ENCODE measurements around the gene RASGRP4.
"Not testable (repeated sequence)": the region's sequence is repeated elsewhere in the genome, so short reads cannot be mapped to it uniquely, and the experiment has no call there.

RASGRP4 gene

DNA sequence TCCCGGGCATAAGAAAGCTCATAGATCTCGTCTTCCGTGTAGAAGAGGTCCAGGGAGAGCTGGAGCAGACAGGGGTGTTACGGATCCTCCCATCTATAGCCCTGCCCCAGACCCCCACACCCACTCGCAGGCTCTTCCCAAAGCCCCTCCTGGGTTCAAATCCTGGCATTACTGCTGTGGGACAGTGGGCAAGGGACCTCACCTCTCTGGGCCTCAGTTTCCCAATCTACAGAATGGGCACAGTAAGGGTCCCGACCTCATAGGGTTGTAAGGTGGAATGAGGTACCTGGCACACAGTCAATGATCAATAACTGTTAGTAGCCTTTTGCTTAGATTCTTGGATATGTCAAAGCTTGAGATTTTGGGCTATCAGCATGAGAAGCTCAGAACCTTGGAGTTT, 12.6 kb downstream of the RASGRP4 start:
- H3K27me3 ChIP-seq (ENCODE audit: control insufficient read depth, insufficient read depth, low read length), result no peaks in the 10 kb centered on the region
- H3K9ac ChIP-seq (ENCODE audit: low read depth, low read length), result no peak overlapping the region
- H3K36me3 ChIP-seq (ENCODE audit: control insufficient read depth, insufficient read depth, low read length), result no peaks in the 10 kb centered on the region
- peaks cover 7% of the 10 kb centered on the region; the same call in 1 of the 2 replicates for H3K4me1 ChIP-seq (ENCODE audit: control insufficient read depth, insufficient read depth, low read length)
- H3K9me3 ChIP-seq (ENCODE audit: control insufficient read depth, insufficient read depth, low read length), result no peaks in the 10 kb centered on the region
- H3K27ac ChIP-seq (ENCODE audit: low read depth, low read length), result no peak overlapping the region
- no peak overlapping the region for H3K4me3 ChIP-seq (ENCODE audit: low read depth, low read length)

DNA sequence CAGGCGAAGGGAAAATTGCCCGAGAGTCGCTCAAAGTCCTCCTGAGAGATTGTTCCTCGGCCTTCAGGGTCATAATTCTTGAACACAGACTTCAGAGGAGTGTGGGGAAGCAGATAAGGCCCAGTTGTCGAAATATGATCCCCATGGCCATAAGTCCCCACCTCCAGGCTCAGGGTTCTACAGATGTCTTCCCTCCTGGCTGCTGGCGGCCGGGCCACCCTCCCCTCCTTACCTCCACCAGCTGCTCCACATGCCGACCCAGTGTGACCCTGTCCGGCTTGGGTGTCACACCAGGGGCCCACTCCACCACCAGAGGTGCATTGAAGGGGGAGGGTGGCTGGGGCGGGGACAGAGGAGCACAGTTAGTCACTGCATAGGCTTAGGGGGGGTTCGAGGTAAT, 13.1 kb downstream of the RASGRP4 start:
- Histone ChIP-seq H3K4me1 (ENCODE audit: control insufficient read depth, insufficient read depth, low read length) (peaks cover 7% of the 10 kb centered on the region; the same call in 1 of the 2 replicates), H3K27ac (ENCODE audit: low read depth, low read length) (no peak overlapping the region)

GRCh38 chr19:38412491-38412890, 13.5 kb downstream of the RASGRP4 start:
- Histone ChIP-seq H3K4me1 (ENCODE audit: control insufficient read depth, insufficient read depth, low read length) (peaks cover 5% of the 10 kb centered on the region; the same call in 1 of the 2 replicates), H3K4me3 (ENCODE audit: low read depth, low read length) (no peak overlapping the region), H3K9ac (ENCODE audit: low read depth, low read length) (no peak overlapping the region), H3K9me3 (ENCODE audit: control insufficient read depth, insufficient read depth, low read length) (no peaks in the 10 kb centered on the region), H3K27me3 (ENCODE audit: control insufficient read depth, insufficient read depth, low read length) (no peaks in the 10 kb centered on the region), H3K36me3 (ENCODE audit: control insufficient read depth, insufficient read depth, low read length) (no peaks in the 10 kb centered on the region), H3K27ac (ENCODE audit: low read depth, low read length) (no peak overlapping the region)

More for the DNA sequence above, 13.1 kb downstream of the RASGRP4 start:
- H3K9ac ChIP-seq (ENCODE audit: low read depth, low read length), result no peak overlapping the region
- H3K36me3 ChIP-seq (ENCODE audit: control insufficient read depth, insufficient read depth, low read length), result no peaks in the 10 kb centered on the region
- no peaks in the 10 kb centered on the region for H3K27me3 ChIP-seq (ENCODE audit: control insufficient read depth, insufficient read depth, low read length)
- H3K4me3 ChIP-seq (ENCODE audit: low read depth, low read length), result no peak overlapping the region
- H3K9me3 ChIP-seq (ENCODE audit: control insufficient read depth, insufficient read depth, low read length), result no peaks in the 10 kb centered on the region

DNA sequence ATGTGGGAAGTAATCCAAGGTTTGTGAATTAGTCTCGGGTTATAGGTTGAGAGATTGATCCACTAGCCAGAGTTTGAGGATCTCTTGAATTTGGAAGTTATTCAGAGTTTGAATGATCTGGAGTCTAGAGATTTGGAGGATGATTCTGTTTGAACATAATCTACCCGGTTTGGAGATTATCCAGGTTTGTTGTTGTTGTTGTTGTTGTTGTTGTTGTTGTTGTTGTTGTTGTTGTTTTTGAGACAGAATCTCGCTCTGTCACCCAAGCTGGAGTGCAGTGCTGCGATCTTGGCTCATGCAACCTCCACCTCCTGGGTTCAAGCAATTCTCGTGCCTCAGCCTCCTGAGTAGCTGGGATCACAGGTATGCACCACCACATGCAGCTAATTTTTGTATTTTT, 14.1 kb downstream of the RASGRP4 start:
- not testable (repeated sequence) for H3K27ac ChIP-seq (ENCODE audit: low read depth, low read length); H3K9me3 ChIP-seq (ENCODE audit: control insufficient read depth, insufficient read depth, low read length); H3K4me3 ChIP-seq (ENCODE audit: low read depth, low read length)

GRCh38 chr19:38411041-38411712, 14.8 kb downstream of the RASGRP4 start:
- H3K4me1 ChIP-seq (ENCODE audit: control insufficient read depth, insufficient read depth, low read length), result no peaks in the 10 kb centered on the region
- no peak overlapping the region for H3K27ac ChIP-seq (ENCODE audit: low read depth, low read length)
- H3K9me3 ChIP-seq (ENCODE audit: control insufficient read depth, insufficient read depth, low read length), result no peaks in the 10 kb centered on the region
- H3K36me3 ChIP-seq (ENCODE audit: control insufficient read depth, insufficient read depth, low read length), result 0 out of 2 replicates have a peak, but pooled peaks cover 7% of the 10 kb centered on the region
- H3K4me3 ChIP-seq (ENCODE audit: low read depth, low read length), result no peak overlapping the region
- no peaks in the 10 kb centered on the region for H3K27me3 ChIP-seq (ENCODE audit: control insufficient read depth, insufficient read depth, low read length)
- no peak overlapping the region for H3K9ac ChIP-seq (ENCODE audit: low read depth, low read length)

More for the DNA sequence above, 14.1 kb downstream of the RASGRP4 start:
- not testable (repeated sequence) for H3K9ac ChIP-seq (ENCODE audit: low read depth, low read length); H3K4me1 ChIP-seq (ENCODE audit: control insufficient read depth, insufficient read depth, low read length); H3K36me3 ChIP-seq (ENCODE audit: control insufficient read depth, insufficient read depth, low read length); H3K27me3 ChIP-seq (ENCODE audit: control insufficient read depth, insufficient read depth, low read length)

DNA sequence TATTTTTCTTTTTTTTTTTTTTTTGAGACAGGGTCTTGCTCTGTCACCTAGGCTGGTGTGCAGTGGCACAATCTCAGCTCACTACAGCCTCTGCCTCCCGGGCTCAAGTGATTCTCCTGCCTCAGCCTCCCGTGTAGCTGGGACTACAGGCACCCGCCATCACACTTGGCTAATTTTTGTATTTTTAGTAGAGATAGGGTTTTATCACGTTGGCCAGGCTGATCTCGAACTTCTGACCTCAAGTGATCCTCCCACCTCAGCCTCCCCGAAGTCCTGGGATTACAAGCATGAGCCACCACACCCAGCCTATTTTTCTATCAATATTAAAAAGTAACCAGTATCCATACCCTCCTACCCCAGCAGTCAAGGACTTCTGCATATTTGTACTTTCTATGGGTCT, 15.6 kb downstream of the RASGRP4 start:
- not testable (repeated sequence) for H3K4me1 ChIP-seq (ENCODE audit: control insufficient read depth, insufficient read depth, low read length); H3K36me3 ChIP-seq (ENCODE audit: control insufficient read depth, insufficient read depth, low read length); H3K27me3 ChIP-seq (ENCODE audit: control insufficient read depth, insufficient read depth, low read length); H3K4me3 ChIP-seq (ENCODE audit: low read depth, low read length); H3K9ac ChIP-seq (ENCODE audit: low read depth, low read length); H3K9me3 ChIP-seq (ENCODE audit: control insufficient read depth, insufficient read depth, low read length); H3K27ac ChIP-seq (ENCODE audit: low read depth, low read length)

- H3K36me3 ChIP-seq (ENCODE audit: control insufficient read depth, insufficient read depth, low read length), result 0 out of 2 replicates have a peak, but pooled peaks cover 7% of the 10 kb centered on the region
- H3K9me3 ChIP-seq (ENCODE audit: control insufficient read depth, insufficient read depth, low read length), result no peaks in the 10 kb centered on the region
Measured at GRCh38 chr19:38409631-38410133, 16.3 kb downstream of the RASGRP4 start.

DNA sequence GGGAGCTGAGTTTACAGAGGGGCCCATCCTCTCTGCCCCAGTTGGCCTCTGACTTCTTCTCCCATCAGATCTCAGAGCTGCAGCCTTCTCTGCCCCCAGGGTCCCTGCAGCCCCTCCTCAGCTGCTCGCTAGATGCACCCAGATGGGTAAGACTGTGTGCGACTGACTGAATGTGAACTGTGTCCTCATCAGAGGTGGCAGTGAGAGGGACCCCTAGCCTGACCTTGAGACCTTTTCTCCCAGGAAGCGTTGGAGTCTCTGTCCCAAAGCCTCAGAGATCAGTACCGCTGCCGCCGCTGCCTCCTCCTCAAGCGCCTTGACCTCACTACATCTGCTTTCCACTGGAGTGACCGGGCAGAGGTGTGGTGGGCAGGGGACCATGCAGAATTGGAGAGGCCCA, 20.7 kb downstream of the RASGRP4 start:
- Histone ChIP-seq H3K27me3 (ENCODE audit: control insufficient read depth, insufficient read depth, low read length) (peaks cover 16% of the 10 kb centered on the region), H3K9me3 (ENCODE audit: control insufficient read depth, insufficient read depth, low read length) (no peaks in the 10 kb centered on the region), H3K4me1 (ENCODE audit: control insufficient read depth, insufficient read depth, low read length) (no peaks in the 10 kb centered on the region), H3K27ac (ENCODE audit: low read depth, low read length) (no peak overlapping the region), H3K4me3 (ENCODE audit: low read depth, low read length) (no peak overlapping the region), H3K36me3 (ENCODE audit: control insufficient read depth, insufficient read depth, low read length) (0 out of 2 replicates have a peak, but pooled peaks cover 7% of the 10 kb centered on the region), H3K9ac (ENCODE audit: low read depth, low read length) (no peak overlapping the region)

More at GRCh38 chr19:38409631-38410133, 16.3 kb downstream of the RASGRP4 start:
- Histone ChIP-seq H3K27me3 (ENCODE audit: control insufficient read depth, insufficient read depth, low read length) (no peaks in the 10 kb centered on the region), H3K4me3 (ENCODE audit: low read depth, low read length) (no peak overlapping the region), H3K27ac (ENCODE audit: low read depth, low read length) (no peak overlapping the region), H3K4me1 (ENCODE audit: control insufficient read depth, insufficient read depth, low read length) (no peaks in the 10 kb centered on the region), H3K9ac (ENCODE audit: low read depth, low read length) (no peak overlapping the region)

- H3K36me3 ChIP-seq (ENCODE audit: control insufficient read depth, insufficient read depth, low read length), result 0 out of 2 replicates have a peak, but pooled peaks cover 7% of the 10 kb centered on the region
- H3K9ac ChIP-seq (ENCODE audit: low read depth, low read length), result no peak overlapping the region
- H3K4me3 ChIP-seq (ENCODE audit: low read depth, low read length), result no peak overlapping the region
- H3K4me1 ChIP-seq (ENCODE audit: control insufficient read depth, insufficient read depth, low read length), result no peaks in the 10 kb centered on the region
- H3K27me3 ChIP-seq (ENCODE audit: control insufficient read depth, insufficient read depth, low read length), result peaks cover 20% of the 10 kb centered on the region
- no peak overlapping the region for H3K27ac ChIP-seq (ENCODE audit: low read depth, low read length)
- H3K9me3 ChIP-seq (ENCODE audit: control insufficient read depth, insufficient read depth, low read length), result no peaks in the 10 kb centered on the region
Measured at GRCh38 chr19:38404858-38405257, 21.2 kb downstream of the RASGRP4 start.

DNA sequence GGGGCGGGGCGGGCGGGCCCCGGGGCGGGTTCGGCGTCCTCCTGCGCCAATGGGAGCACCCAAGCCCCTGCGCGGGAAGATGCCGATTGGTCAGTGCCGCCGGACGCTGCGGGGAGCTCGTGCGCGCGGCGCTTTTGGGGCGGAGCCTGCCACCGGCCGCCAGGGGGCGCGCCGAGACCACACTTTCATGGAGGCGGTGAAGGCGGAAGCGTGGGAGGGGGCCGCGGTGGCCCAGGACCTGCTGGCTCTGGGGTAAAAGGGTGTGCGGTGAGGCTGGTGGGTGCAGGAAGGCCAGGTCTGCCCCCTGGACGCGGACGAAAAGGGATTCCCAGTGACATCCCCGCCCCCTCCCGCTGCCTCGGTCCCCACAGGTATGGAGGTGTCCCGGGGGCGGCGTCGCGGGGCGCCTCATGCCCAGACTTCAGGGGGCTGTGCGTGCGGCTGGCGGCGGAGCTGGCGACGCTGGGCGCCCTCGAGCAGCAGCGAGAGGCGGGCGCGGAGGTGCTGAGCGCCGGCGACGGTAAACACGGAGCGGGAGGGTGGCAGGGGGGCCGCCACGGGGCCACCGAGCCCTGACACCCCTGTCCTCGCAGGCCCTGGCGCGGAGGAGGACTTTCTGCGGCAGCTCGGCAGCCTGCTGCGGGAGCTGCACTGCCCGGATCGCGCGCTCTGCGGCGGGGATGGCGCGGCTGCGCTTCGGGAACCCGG, 22.9 kb downstream of the RASGRP4 start, which contains the start of gene FAM98C:
Gene FAM98C (plus strand): TSS at position 127 of the 708 bp plus-strand sequence. CDS start 61 bp downstream, at position 188.
- Histone ChIP-seq H3K4me1 (ENCODE audit: control insufficient read depth, insufficient read depth, low read length) (no peaks in the 10 kb centered on the region), H3K4me3 (ENCODE audit: low read depth, low read length) (peak within 1 kb of the TSS; percentile 72), H3K36me3 (ENCODE audit: control insufficient read depth, insufficient read depth, low read length) (0 out of 2 replicates have a peak, but pooled peaks cover 7% of the 10 kb centered on the region), H3K9ac (ENCODE audit: low read depth, low read length) (no peak within 1 kb of the TSS), H3K27me3 (ENCODE audit: control insufficient read depth, insufficient read depth, low read length) (peaks cover 35% of the 10 kb centered on the region), H3K27ac (ENCODE audit: low read depth, low read length) (no peak within 1 kb of the TSS), H3K9me3 (ENCODE audit: control insufficient read depth, insufficient read depth, low read length) (no peaks in the 10 kb centered on the region)

- peaks cover 40% of the 10 kb centered on the region for H3K27me3 ChIP-seq (ENCODE audit: control insufficient read depth, insufficient read depth, low read length)
- H3K27ac ChIP-seq (ENCODE audit: low read depth, low read length), result no peak overlapping the region
- H3K4me3 ChIP-seq (ENCODE audit: low read depth, low read length), result peak overlapping the region; percentile 54
- H3K9ac ChIP-seq (ENCODE audit: low read depth, low read length), result no peak overlapping the region
- 0 out of 2 replicates have a peak, but pooled peaks cover 7% of the 10 kb centered on the region for H3K36me3 ChIP-seq (ENCODE audit: control insufficient read depth, insufficient read depth, low read length)
- H3K9me3 ChIP-seq (ENCODE audit: control insufficient read depth, insufficient read depth, low read length), result no peaks in the 10 kb centered on the region
- no peaks in the 10 kb centered on the region for H3K4me1 ChIP-seq (ENCODE audit: control insufficient read depth, insufficient read depth, low read length)
Measured at GRCh38 chr19:38402623-38402966, 23.4 kb downstream of the RASGRP4 start.
